Astrocyte (in vitro differentiated cells and primary cell): Measurements from ENCODE around the gene MTA1. TPM values are rescaled to one million over a fixed set of nuclear protein-coding genes. Genes with fewer than 3 reads are reported as not detected.

ENCODE experiments used
- DNase-seq: peaks from one replicate; pipeline ENCODE4 v3.0.0-alpha.2; 2010; ENCODE audit warnings: low read depth
- FAIRE-seq: peaks from 2 replicates; lab custom pipeline; 2011; peaks lifted over from hg19 to GRCh38; lab: Jason Lieb, UNC
- H2AFZ ChIP-seq: 2 replicates; pipeline ENCODE4 v1.6.0; 2012; ENCODE audit warnings: low read depth, low read length, inconsistent platforms
- H3K27ac ChIP-seq: 2 replicates; pipeline ENCODE4 v1.5.1; 2011; ENCODE audit warnings: low read depth, low read length, inconsistent platforms
- H3K27me3 ChIP-seq: 2 replicates; pipeline ENCODE4 v1.6.0; 2011; ENCODE audit warnings: low read length, inconsistent platforms; ENCODE audit not compliant: insufficient read depth
- H3K36me3 ChIP-seq: 2 replicates; pipeline ENCODE4 v1.5.1; 2011; ENCODE audit warnings: low read length, inconsistent platforms; ENCODE audit not compliant: insufficient read depth
- H3K4me1 ChIP-seq: 2 replicates; pipeline ENCODE4 v1.5.1; 2011; ENCODE audit warnings: low read length, inconsistent platforms; ENCODE audit not compliant: insufficient read depth
- H3K4me2 ChIP-seq: 2 replicates; pipeline ENCODE4 v1.6.0; 2012; ENCODE audit warnings: low read length, inconsistent platforms
- H3K4me3 ChIP-seq: 2 replicates; pipeline ENCODE4 v1.5.1; 2011; ENCODE audit warnings: low read depth, mild to moderate bottlenecking, low read length, inconsistent platforms; ENCODE audit not compliant: insufficient read depth
- H3K79me2 ChIP-seq: 2 replicates; pipeline ENCODE4 v1.6.0; 2012; ENCODE audit warnings: mild to moderate bottlenecking, low read length, inconsistent platforms; ENCODE audit not compliant: insufficient read depth
- H3K9ac ChIP-seq: 2 replicates; pipeline ENCODE4 v1.6.0; 2012; ENCODE audit warnings: mild to moderate bottlenecking, low read length, inconsistent platforms
- H3K9me3 ChIP-seq: 2 replicates; pipeline ENCODE4 v1.5.1; 2012; ENCODE audit warnings: low read depth, mild to moderate bottlenecking, low read length, inconsistent platforms; ENCODE audit not compliant: insufficient read depth
- H4K20me1 ChIP-seq: 2 replicates; pipeline ENCODE4 v1.6.0; 2012; ENCODE audit warnings: low read length, inconsistent platforms; ENCODE audit not compliant: insufficient read depth
- H3K27ac Mint-ChIP-seq: one replicate; pipeline ENCODE4 v1.8.0; 2021; ENCODE audit warnings: mild to moderate bottlenecking, mixed read lengths; ENCODE audit not compliant: unreplicated experiment
- H3K27me3 Mint-ChIP-seq: one replicate; pipeline ENCODE4 v1.8.0; 2021; ENCODE audit warnings: low read depth, mixed read lengths; ENCODE audit not compliant: unreplicated experiment
- H3K36me3 Mint-ChIP-seq: one replicate; pipeline ENCODE4 v1.8.0; 2021; ENCODE audit warnings: low read depth, mixed read lengths; ENCODE audit not compliant: unreplicated experiment
- H3K4me1 Mint-ChIP-seq: one replicate; pipeline ENCODE4 v1.8.0; 2021; ENCODE audit warnings: low read depth, mixed read lengths; ENCODE audit not compliant: unreplicated experiment
- H3K4me3 Mint-ChIP-seq: one replicate; pipeline ENCODE4 v1.8.0; 2021; ENCODE audit warnings: mild to moderate bottlenecking, moderate library complexity, mixed read lengths; ENCODE audit not compliant: unreplicated experiment
- H3K9me3 Mint-ChIP-seq: one replicate; pipeline ENCODE4 v1.8.0; 2021; ENCODE audit warnings: mild to moderate bottlenecking, mixed read lengths; ENCODE audit not compliant: unreplicated experiment
- CTCF ChIP-seq: IDR thresholded peaks from 2 replicates; pipeline ENCODE4 v1.5.1; 2011; ENCODE audit warnings: low read depth, mild to moderate bottlenecking, inconsistent platforms, low read length, moderate library complexity; ENCODE audit not compliant: insufficient read depth
- EZH2 ChIP-seq: IDR thresholded peaks from 2 replicates; pipeline ENCODE4 v1.6.1; 2012; ENCODE audit warnings: mild to moderate bottlenecking, low read length, inconsistent platforms; ENCODE audit not compliant: insufficient read depth
- total RNA-seq: library from RNA; stranded (reverse); gene quantifications from 2 replicates; pipeline ENCODE4 v1.2.1, GENCODE V29; 2021

MTA1 gene
- total RNA-seq, 1 donor from 2014 or later = 111 TPM

GRCh38 chr14:105409364-105409763 lies 10.3 kb upstream of the MTA1 start:
- Histone ChIP-seq H3K4me3 (no peak overlapping the region), H3K9ac (no peak overlapping the region), H3K4me1 (peaks cover under 1% of the 10 kb centered on the region), H3K36me3 (no peaks in the 10 kb centered on the region), H3K79me2 (no peaks in the 10 kb centered on the region), H3K27me3 (peaks cover 6% of the 10 kb centered on the region), H3K4me2 (no peak overlapping the region), H3K27ac (no peak overlapping the region), H4K20me1 (peaks cover 4% of the 10 kb centered on the region), H3K9me3 (no peaks in the 10 kb centered on the region), H2AFZ (no peak overlapping the region)
- H3K27ac Mint-ChIP-seq = no peak overlapping the region
- H3K36me3 Mint-ChIP-seq = peaks cover 8% of the 10 kb centered on the region
- H3K4me1 Mint-ChIP-seq = no peaks in the 10 kb centered on the region
- no peak overlapping the region for H3K4me3 Mint-ChIP-seq
- peaks cover 2% of the 10 kb centered on the region for H3K9me3 Mint-ChIP-seq
- no peak for TF ChIP-seq CTCF
- TF ChIP-seq EZH2 = no peak
- DNase-seq = no peak
- peaks cover 25% of the 10 kb centered on the region for H3K27me3 Mint-ChIP-seq
- no peak for FAIRE-seq

GRCh38 chr14:105410642-105411016 lies 9.0 kb upstream of the MTA1 start:
- TF ChIP-seq EZH2 (no peak), CTCF (no peak)
- H3K36me3 ChIP-seq = no peaks in the 10 kb centered on the region
- Mint-ChIP-seq H3K36me3 (peaks cover 8% of the 10 kb centered on the region), H3K9me3 (no peaks in the 10 kb centered on the region), H3K27ac (no peak overlapping the region), H3K4me3 (no peak overlapping the region), H3K27me3 (peaks cover 25% of the 10 kb centered on the region), H3K4me1 (no peaks in the 10 kb centered on the region)
- H3K4me3 ChIP-seq = peak overlapping the region; percentile 33
- DNase-seq (no peak), FAIRE-seq (no peak)
- no peak overlapping the region for H3K27ac ChIP-seq
- no peaks in the 10 kb centered on the region for H3K79me2 ChIP-seq
- H3K9me3 ChIP-seq = no peaks in the 10 kb centered on the region
- H3K27me3 ChIP-seq = peaks cover 6% of the 10 kb centered on the region
- peak overlapping the region; percentile 84 for H3K4me2 ChIP-seq
- H2AFZ ChIP-seq = peak overlapping the region; percentile 71
- peaks cover 4% of the 10 kb centered on the region for H4K20me1 ChIP-seq
- peaks cover 3% of the 10 kb centered on the region for H3K4me1 ChIP-seq
- no peak overlapping the region for H3K9ac ChIP-seq

- no peak overlapping the region for H3K27ac ChIP-seq
- no peaks in the 10 kb centered on the region for H3K4me1 Mint-ChIP-seq
- H3K4me1 ChIP-seq = peaks cover 3% of the 10 kb centered on the region
- peaks cover 8% of the 10 kb centered on the region for H3K36me3 Mint-ChIP-seq
- no peak overlapping the region for H3K4me3 Mint-ChIP-seq
- H3K27me3 ChIP-seq = peaks cover 6% of the 10 kb centered on the region
- H3K36me3 ChIP-seq = no peaks in the 10 kb centered on the region
- no peak overlapping the region for H3K27ac Mint-ChIP-seq
- H3K27me3 Mint-ChIP-seq = peaks cover 25% of the 10 kb centered on the region
- FAIRE-seq (no peak), DNase-seq (peak; percentile 12)
- peak overlapping the region; percentile 33 for H3K4me3 ChIP-seq
- H3K9me3 ChIP-seq = no peaks in the 10 kb centered on the region
- H3K79me2 ChIP-seq = no peaks in the 10 kb centered on the region
- no peak for TF ChIP-seq EZH2
- TF ChIP-seq CTCF = no peak
- H3K9ac ChIP-seq = peak overlapping the region; percentile 27
- H3K9me3 Mint-ChIP-seq = no peaks in the 10 kb centered on the region
- peak overlapping the region; percentile 71 for H2AFZ ChIP-seq
- H4K20me1 ChIP-seq = peaks cover 4% of the 10 kb centered on the region
- peak overlapping the region; percentile 84 for H3K4me2 ChIP-seq
Observed at GRCh38 chr14:105411017-105411941, 8.3 kb upstream of the MTA1 start.
